K562 (cell line): ENCODE measurements around the gene SPRY4. TPM values are rescaled to one million over a fixed set of nuclear protein-coding genes. Genes with fewer than 3 reads are reported as not detected.

ENCODE experiments used
- AFF4 ChIP-seq: sonication (generic); formaldehyde crosslinking; IDR thresholded peaks from 2 replicates; pipeline ENCODE4 v1.8.0; 2023; ENCODE audit warnings: mild to moderate bottlenecking, missing genetic modification reagents
- BRCA1 ChIP-seq, 2 experiments: fragments of 450-650 bp in 1 of 2; sonication (generic) in 1 of 2; formaldehyde crosslinking in 1 of 2; IDR thresholded peaks; 2 replicates each; pipeline versions ENCODE4 v1.5.0 to v1.6.1; 2017 to 2020; ENCODE audit warnings: mild to moderate bottlenecking in 1 of 2, missing genetic modification reagents in 1 of 2
- E2F3 ChIP-seq: fragments of 250-450 bp; sonication (Bioruptor Pico); IDR thresholded peaks from 2 replicates; pipeline ENCODE4 v1.4.0; 2020; ENCODE audit warnings: mild to moderate bottlenecking
- HNRNPK ChIP-seq: fragments of 200-400 bp; formaldehyde crosslinking; IDR thresholded peaks from one replicate; pipeline ENCODE4 v1.6.1; 2018; ENCODE audit warnings: mild to moderate bottlenecking, low read depth, low read length; ENCODE audit not compliant: poor library complexity, severe bottlenecking
- JUN ChIP-seq, 2 experiments: sonication (generic) in 1 of 2; formaldehyde crosslinking in 1 of 2; IDR thresholded peaks; 2 replicates each; pipeline versions ENCODE4 v1.6.1 to v1.8.0; 2012 to 2022; ENCODE audit warnings: borderline replicate concordance in 2 of 2, mild to moderate bottlenecking in 2 of 2, improper control_type of control experiment in 1 of 2, low read depth in 1 of 2, low read length in 1 of 2, missing genetic modification reagents in 1 of 2
- NONO ChIP-seq, 2 experiments: fragments of 200-400 bp in 1 of 2; fragments of 450-650 bp in 1 of 2; formaldehyde crosslinking in 1 of 2; IDR thresholded peaks; 2 replicates each; pipeline ENCODE4 v1.6.1; 2017; ENCODE audit warnings: low read depth in 2 of 2, mild to moderate bottlenecking in 2 of 2, moderate library complexity in 2 of 2, low read length in 1 of 2
- NUFIP1 ChIP-seq: fragments of 450-650 bp; IDR thresholded peaks from 2 replicates; pipeline ENCODE4 v1.6.1; 2018; ENCODE audit not compliant: partially characterized antibody
- PRDM10 ChIP-seq: fragments of 450-650 bp; IDR thresholded peaks from 2 replicates; pipeline ENCODE4 v1.6.1; 2018; ENCODE audit not compliant: partially characterized antibody
- SFPQ ChIP-seq: fragments of 200-400 bp; formaldehyde crosslinking; IDR thresholded peaks from 2 replicates; pipeline ENCODE4 v1.6.1; 2017; ENCODE audit warnings: mild to moderate bottlenecking, low read depth, low read length, moderate library complexity
- ZBTB33 ChIP-seq: sonication (generic); formaldehyde crosslinking; IDR thresholded peaks from 2 replicates; pipeline ENCODE4 v1.8.1; 2023; ENCODE audit warnings: mild to moderate bottlenecking, missing genetic modification reagents
- ZNF174 ChIP-seq: fragments of 250-450 bp; sonication (Bioruptor Pico); IDR thresholded peaks from 2 replicates; pipeline ENCODE4 v1.4.0; 2020; ENCODE audit warnings: mild to moderate bottlenecking
- ZNF507 ChIP-seq: conservative IDR thresholded peaks from 2 replicates; pipeline ENCODE4 v1.6.1; 2017; ENCODE audit warnings: missing genetic modification characterization, missing compliant biosample characterization
- ZNF586 ChIP-seq: fragments of 450-650 bp; formaldehyde crosslinking; conservative IDR thresholded peaks from 2 replicates; pipeline ENCODE4 v1.4.0; 2020; ENCODE audit warnings: mild to moderate bottlenecking, moderate library complexity
- polyA plus RNA-seq, 8 experiments: library from polyadenylated mRNA; depleted of rRNA in 4 of 8; stranded (reverse) in 5 of 8; unstranded in 3 of 8; fragments of >200 nt; fragmentation: Nextera tagmentation in 2 of 8; fragmentation: Illumina TruSeq in 1 of 8; extraction: Ambion mirVana in 2 of 8; extraction: Trizol in 1 of 8; gene quantifications; 2 replicates each; pipeline versions ENCODE4 v1.2.1 to v1.2.3, GENCODE V29; 2011 to 2014; ENCODE audit warnings: inconsistent platforms in 1 of 8, missing spikeins in 1 of 8
- total RNA-seq, 7 experiments: library from RNA; depleted of rRNA in 6 of 7; stranded (reverse); fragments of >200 nt in 6 of 7; fragmentation: Illumina TruSeq in 2 of 7; extraction: Trizol in 2 of 7; gene quantifications; 2 replicates each; pipeline versions ENCODE4 v1.2.1 to v1.2.3, GENCODE V29; 2011 to 2021; ENCODE audit warnings: low replicate concordance in 1 of 7

Gene SPRY4
- total and polyA plus RNA-seq, 9 of the 15 experiments (the other 6 are each of a cell fraction or from before 2014, with no cell fraction given): 2.6 to 24.2 (median 9.5) TPM

GRCh38 chr5:142324871-142325724 is at the start of gene SPRY4 (continued):
- TF ChIP-seq PRDM10 (peak; percentile 38), BRCA1 (IDR thresholded peaks at IDR 0.05) (no peak), BRCA1 (CRISPR knock-in tag; IDR thresholded peaks at IDR 0.05) (no peak), ZNF174 (CRISPR knock-in tag) (no peak), SFPQ (no peak), ZNF586 (no peak), HNRNPK (no peak), JUN (IDR thresholded peaks at IDR 0.05; ENCODE audit: borderline replicate concordance, low read depth, low read length) (peak; percentile 7; the same call in 1 of the 2 replicates), JUN (CRISPR knock-in tag; IDR thresholded peaks at IDR 0.05; ENCODE audit: borderline replicate concordance) (0 out of 2 replicates have a peak, but pooled peaks have one; percentile 71), AFF4 (CRISPR knock-in tag) (peak; percentile 90), NUFIP1 (no peak), E2F3 (CRISPR knock-in tag) (no peak), ZBTB33 (CRISPR knock-in tag) (no peak), NONO (IDR thresholded peaks at IDR 0.05; ENCODE audit: low read depth in 2 of 2, low read length in 1 of 2) (no peak), ZNF507 (tag) (no peak)
